ENCODE data around the gene ATG4B. TPM values are rescaled to one million over a fixed set of nuclear protein-coding genes. Genes with fewer than 3 reads are reported as not detected.

ATG4B gene
- total and polyA plus RNA-seq, 2 donors (not counting 3 experiments of a cell fraction or from before 2014, with no cell fraction given): 83.6 to 113 TPM

- ChIA-PET POLR2A (no interaction called here), CTCF (no interaction called here)
- FAIRE-seq (peak; percentile 49), DNase-seq (ENCODE audit: low read depth, low spot score) (no peak)
- no peak overlapping the region for H3K4me3 ChIP-seq (replicated peaks in 1 of 3; ENCODE audit: insufficient read depth in 1 of 3, low read depth in 1 of 3, low read length in 3 of 3)
- no peak overlapping the region for H3K27ac ChIP-seq (ENCODE audit: insufficient read depth, low read depth, low read length)
- no peaks in the 10 kb centered on the region for H3K9me3 ChIP-seq (replicated peaks; ENCODE audit: control insufficient read depth, insufficient read depth, low read length)
- intact Hi-C loops (cut with micrococcal nuclease): no loop called here
- no peak overlapping the region for H3K9ac ChIP-seq (replicated peaks; ENCODE audit: extremely low read depth, insufficient read depth, low read length)
- no peak overlapping the region for H2AFZ ChIP-seq (ENCODE audit: low read depth, low read length)
- peaks cover 18% of the 10 kb centered on the region for H3K79me2 ChIP-seq (ENCODE audit: control insufficient read depth, insufficient read depth, low read length)
- no peaks in the 10 kb centered on the region for H3K9me1 ChIP-seq (replicated peaks; ENCODE audit: control insufficient read depth, extremely low read depth, insufficient read depth, low read length)
- no TSS peak for BruUV-seq (replicated peaks)
- dilution Hi-C loops (cut with MboI; ENCODE audit: extremely low pct_ligation_motif_present, low sequenced_read_pairs): no loop called here
- no peaks in the 10 kb centered on the region for H4K20me1 ChIP-seq (replicated peaks; ENCODE audit: control insufficient read depth, extremely low read depth, insufficient read depth, low read length)
- H3K27me3 ChIP-seq (ENCODE audit: control insufficient read depth in 2 of 2, insufficient read depth in 2 of 2, low read length in 2 of 2): no peaks in the 10 kb centered on the region
- H3K36me3 ChIP-seq (ENCODE audit: control insufficient read depth in 2 of 2, extremely low read depth in 1 of 2, insufficient read depth in 2 of 2, low read length in 2 of 2): peaks cover 16 to 41% of the 10 kb centered on the region in 2 experiments
- TF ChIP-seq FOS (IDR thresholded peaks at IDR 0.05; ENCODE audit: borderline replicate concordance, insufficient read depth, low read length) (no peak), GATA2 (IDR thresholded peaks at IDR 0.05; ENCODE audit: insufficient read depth, insufficient read length, low read depth, low read length) (no peak), CTCF (IDR thresholded peaks at IDR 0.05; ENCODE audit: extremely low read depth in 1 of 2, insufficient read depth in 1 of 2, low read depth in 1 of 2, low read length in 2 of 2) (no peak), MAX (IDR thresholded peaks at IDR 0.05; ENCODE audit: insufficient read depth, insufficient read length) (no peak), MYC (IDR thresholded peaks at IDR 0.05; ENCODE audit: low read depth, low read length) (no peak), POLR2A (IDR thresholded peaks at IDR 0.05; ENCODE audit: low read depth, low read length) (no peak), JUN (IDR thresholded peaks at IDR 0.05; ENCODE audit: borderline replicate concordance, insufficient read depth, insufficient read length, low read depth) (no peak), EZH2 (IDR thresholded peaks at IDR 0.05; ENCODE audit: borderline replicate concordance, low read depth, low read length, severe bottlenecking) (no peak), POLR2AphosphoS5 (IDR thresholded peaks at IDR 0.05; ENCODE audit: insufficient read depth, low read depth, low read length) (no peak)
- H3K4me1 ChIP-seq (ENCODE audit: control insufficient read depth, extremely low read depth, insufficient read depth, low read length): no peaks in the 10 kb centered on the region
- no peak overlapping the region for H3K4me2 ChIP-seq (ENCODE audit: insufficient read depth, low read length)
Observed at GRCh38 chr2:241653210-241653750, 15.8 kb downstream of the ATG4B start.
